Measurements from ENCODE around the gene CORO7.

- no peak for TF ChIP-seq EZH2 (IDR thresholded peaks at IDR 0.05; ENCODE audit: borderline replicate concordance, low read length)
- peak; percentile 94 for TF ChIP-seq CTCF (IDR thresholded peaks at IDR 0.05; ENCODE audit: low read length)
Observed at GRCh38 chr16:4402439-4403132, 13.8 kb downstream of the CORO7 start.
